Measurements from ENCODE around the gene DCT.

Gene DCT

DNA sequence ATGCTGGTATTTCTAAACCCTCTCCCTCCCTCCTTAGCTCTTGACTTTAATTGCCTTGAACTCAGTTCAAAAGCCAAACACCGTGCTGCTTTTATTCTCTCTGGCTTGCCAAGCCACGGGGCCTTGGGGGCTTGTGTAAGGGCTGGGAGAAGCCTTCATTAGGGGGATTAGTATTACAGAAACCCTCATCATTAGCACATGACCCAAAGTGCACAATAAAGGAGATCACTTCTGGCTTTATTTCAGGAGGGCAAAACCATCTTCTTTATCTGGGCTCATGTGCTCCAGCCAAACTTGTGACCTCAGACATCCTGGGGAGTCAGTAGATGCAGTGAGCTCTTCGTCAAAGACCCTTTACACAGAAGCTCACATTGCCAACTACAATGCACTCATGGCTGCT lies at the start of gene DCT:
Gene DCT, minus strand, starts transcription at position 67 of the 400 bp plus-strand sequence. CDS start 427 bp downstream, outside the sequence.
- TF ChIP-seq GATA2 (IDR thresholded peaks at IDR 0.05; ENCODE audit: low read depth, low read length) (no peak), GATA3 (IDR thresholded peaks at IDR 0.05; ENCODE audit: low read depth, low read length) (no peak)

DNA sequence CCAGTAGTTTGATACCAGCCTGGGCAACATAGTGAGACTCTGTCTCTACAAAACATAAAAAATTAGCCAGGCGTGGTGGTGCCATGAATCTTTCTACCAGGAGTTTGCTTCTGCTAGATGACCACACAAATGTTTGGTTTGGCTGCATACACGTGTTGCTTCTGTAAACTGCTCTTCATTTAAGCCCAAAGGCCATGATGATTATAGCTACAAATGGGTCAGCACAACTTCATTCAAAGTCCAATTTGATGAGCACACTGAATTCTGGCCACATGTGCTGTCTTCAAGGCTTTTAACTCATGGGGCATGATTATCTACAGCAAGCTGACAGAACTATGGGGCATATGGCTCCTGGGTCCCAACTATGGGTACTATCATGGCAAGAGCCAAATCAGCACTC lies 46.3 kb upstream of the DCT start:
- no peak for TF ChIP-seq GATA3 (IDR thresholded peaks at IDR 0.05; ENCODE audit: low read depth, low read length)
- no peak for TF ChIP-seq GATA2 (IDR thresholded peaks at IDR 0.05; ENCODE audit: low read depth, low read length)

DNA sequence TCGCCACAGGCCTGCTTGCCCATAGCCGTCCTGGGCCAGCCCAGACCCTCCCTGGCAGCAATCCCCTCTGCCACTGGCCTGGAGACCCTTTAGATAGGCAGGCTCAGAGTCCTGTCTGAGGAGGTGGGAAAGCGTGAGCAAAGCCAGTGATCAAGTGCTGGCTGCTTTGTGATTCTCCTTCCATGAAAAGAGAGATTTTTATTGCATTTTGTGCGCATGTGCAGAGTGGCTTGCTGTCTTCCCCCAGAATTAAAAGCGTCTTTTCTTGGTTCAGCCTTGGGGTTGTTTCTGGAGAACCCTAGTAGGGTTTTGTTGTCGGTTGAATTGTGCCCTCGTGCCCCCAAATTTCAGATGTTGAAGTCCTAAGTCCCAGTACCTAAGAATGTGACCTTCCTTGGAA lies 44.9 kb upstream of the DCT start:
- TF ChIP-seq GATA3 (IDR thresholded peaks at IDR 0.05; ENCODE audit: low read depth, low read length) (no peak), GATA2 (IDR thresholded peaks at IDR 0.05; ENCODE audit: low read depth, low read length) (no peak)

GRCh38 chr13:94520001-94520400 lies 40.5 kb upstream of the DCT start:
- no peak for TF ChIP-seq GATA2 (IDR thresholded peaks at IDR 0.05; ENCODE audit: low read depth, low read length)
- TF ChIP-seq GATA3 (IDR thresholded peaks at IDR 0.05; ENCODE audit: low read depth, low read length) = no peak

GRCh38 chr13:94516456-94516855 lies 37.0 kb upstream of the DCT start:
- TF ChIP-seq GATA3 (IDR thresholded peaks at IDR 0.05; ENCODE audit: low read depth, low read length) (no peak), GATA2 (IDR thresholded peaks at IDR 0.05; ENCODE audit: low read depth, low read length) (no peak)

DNA sequence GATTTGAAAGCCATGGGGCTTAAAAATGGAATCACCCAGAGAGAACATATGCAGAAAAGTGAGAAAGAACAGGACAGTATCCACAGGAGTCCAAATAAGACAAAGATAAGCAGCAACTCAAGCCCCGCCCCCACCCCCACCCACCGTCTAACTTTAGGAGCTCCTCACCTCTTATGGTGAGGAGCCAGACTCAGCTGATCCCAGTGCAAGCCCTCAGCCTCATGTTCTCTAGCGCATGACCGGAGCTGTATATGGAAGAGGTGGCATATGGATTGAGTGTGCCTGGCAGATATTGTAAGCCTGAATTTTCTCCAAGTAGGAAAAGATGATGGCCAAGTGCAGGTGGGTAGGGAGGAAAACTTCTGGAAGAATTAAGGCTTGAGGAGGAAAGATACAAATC lies 36.4 kb upstream of the DCT start:
- TF ChIP-seq GATA2 (IDR thresholded peaks at IDR 0.05; ENCODE audit: low read depth, low read length) = no peak
- TF ChIP-seq GATA3 (IDR thresholded peaks at IDR 0.05; ENCODE audit: low read depth, low read length) = no peak

- TF ChIP-seq GATA3 (IDR thresholded peaks at IDR 0.05; ENCODE audit: low read depth, low read length) = no peak
- TF ChIP-seq GATA2 (IDR thresholded peaks at IDR 0.05; ENCODE audit: low read depth, low read length) = no peak
Observed at GRCh38 chr13:94515374-94515773, 35.9 kb upstream of the DCT start.

- no peak for TF ChIP-seq GATA3 (IDR thresholded peaks at IDR 0.05; ENCODE audit: low read depth, low read length)
- no peak for TF ChIP-seq GATA2 (IDR thresholded peaks at IDR 0.05; ENCODE audit: low read depth, low read length)
Observed at GRCh38 chr13:94513026-94513425, 33.5 kb upstream of the DCT start.

DNA sequence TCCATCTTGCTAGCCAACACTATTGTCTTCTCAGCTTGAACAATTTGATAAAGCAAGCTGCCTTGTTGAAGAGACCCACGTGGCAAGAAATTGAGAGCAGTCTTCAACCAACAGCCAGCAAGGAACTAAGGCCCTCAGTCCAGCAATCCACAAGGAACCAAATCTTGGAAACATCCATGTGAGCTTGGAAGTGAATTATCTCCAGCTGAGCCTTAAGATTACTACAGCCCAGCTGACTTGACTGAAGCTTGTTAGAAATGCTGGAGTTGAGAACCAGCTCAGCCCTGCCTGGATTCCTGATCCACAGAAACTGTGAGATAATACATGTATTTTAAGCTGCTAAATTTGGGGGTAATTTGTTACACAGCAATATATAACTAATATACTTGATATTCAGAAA lies 26.2 kb upstream of the DCT start:
- TF ChIP-seq GATA2 (IDR thresholded peaks at IDR 0.05; ENCODE audit: low read depth, low read length) (no peak), GATA3 (IDR thresholded peaks at IDR 0.05; ENCODE audit: low read depth, low read length) (no peak)

DNA sequence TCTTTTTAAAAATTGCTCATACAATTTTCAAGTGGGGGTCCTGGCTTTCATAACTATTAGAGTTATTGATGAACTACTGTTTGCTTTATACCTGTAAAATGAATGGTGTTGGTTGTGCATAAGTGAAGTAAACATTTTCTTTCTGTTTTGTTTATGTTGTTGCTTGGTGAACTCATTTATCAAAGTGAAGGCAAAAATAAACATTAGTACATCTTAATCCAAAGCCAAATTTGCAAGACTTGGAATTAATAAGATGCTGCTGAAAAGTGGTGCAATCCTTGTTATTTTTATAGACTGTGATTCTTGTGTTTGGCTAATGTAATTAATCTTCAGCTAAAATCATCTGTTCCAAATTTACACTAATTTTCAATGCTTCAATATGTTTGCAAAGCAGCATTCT lies 24.4 kb upstream of the DCT start:
- TF ChIP-seq GATA2 (IDR thresholded peaks at IDR 0.05; ENCODE audit: low read depth, low read length) = no peak
- TF ChIP-seq GATA3 (IDR thresholded peaks at IDR 0.05; ENCODE audit: low read depth, low read length) = no peak

DNA sequence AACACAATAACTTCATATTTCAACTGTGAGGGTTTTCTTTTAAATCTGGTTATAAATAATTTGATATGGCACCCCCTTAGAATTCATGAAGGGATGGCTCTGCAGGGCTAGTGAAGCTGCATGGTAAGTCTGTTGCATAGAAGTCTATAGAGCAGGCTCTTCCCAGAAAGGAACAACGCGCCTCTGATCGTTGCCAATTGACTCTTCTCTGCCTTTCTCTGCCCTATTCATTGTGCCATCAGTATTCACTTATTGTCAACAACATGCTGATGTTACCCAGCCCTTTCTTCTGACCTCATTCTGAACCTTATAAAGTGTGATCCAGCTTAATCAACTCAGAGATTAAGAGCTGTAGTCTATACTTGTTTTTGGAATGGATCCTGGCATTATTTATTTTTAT lies 16.3 kb upstream of the DCT start:
- no peak for TF ChIP-seq GATA3 (IDR thresholded peaks at IDR 0.05; ENCODE audit: low read depth, low read length)
- TF ChIP-seq GATA2 (IDR thresholded peaks at IDR 0.05; ENCODE audit: low read depth, low read length) = no peak

DNA sequence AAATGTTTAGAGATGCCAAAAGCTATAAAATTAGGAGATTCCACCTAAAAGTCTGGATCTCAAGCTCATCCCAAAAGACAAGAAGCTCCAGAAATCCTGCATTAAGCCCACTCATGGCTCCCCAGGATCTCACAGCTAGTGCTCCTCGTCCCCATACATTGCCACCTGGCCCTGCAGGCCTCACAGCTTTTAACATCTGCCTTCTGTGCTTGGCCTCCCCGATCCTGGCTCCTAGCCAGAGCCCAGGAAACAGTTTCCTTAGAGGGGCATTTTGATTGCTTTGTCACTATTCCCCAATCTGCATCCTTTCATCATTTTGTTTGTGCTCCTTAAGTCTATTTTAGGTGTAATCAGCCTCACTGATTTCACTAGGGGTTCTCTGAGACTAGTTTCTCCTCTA lies 14.5 kb upstream of the DCT start:
- no peak for TF ChIP-seq GATA2 (IDR thresholded peaks at IDR 0.05; ENCODE audit: low read depth, low read length)
- TF ChIP-seq GATA3 (IDR thresholded peaks at IDR 0.05; ENCODE audit: low read depth, low read length) = no peak

DNA sequence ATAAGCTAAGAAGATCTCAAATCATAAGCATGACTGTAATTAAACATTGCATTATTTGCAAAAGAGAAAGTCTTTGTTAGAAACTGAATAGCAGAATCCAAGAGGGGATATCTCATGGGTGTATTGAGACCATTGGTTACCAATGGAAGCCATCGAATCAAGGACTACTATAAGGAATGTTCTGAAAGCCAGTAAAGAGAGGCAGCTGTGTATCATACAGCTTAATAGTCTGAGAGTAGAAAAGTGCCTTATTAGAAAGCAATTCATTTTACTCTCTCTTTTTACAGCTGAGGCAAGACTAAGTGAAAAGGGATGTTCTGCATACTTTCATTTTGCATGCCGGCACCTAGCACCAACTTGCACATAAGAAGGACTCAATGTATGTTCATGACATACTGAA lies 7.6 kb upstream of the DCT start:
- no peak for TF ChIP-seq GATA3 (IDR thresholded peaks at IDR 0.05; ENCODE audit: low read depth, low read length)
- no peak for TF ChIP-seq GATA2 (IDR thresholded peaks at IDR 0.05; ENCODE audit: low read depth, low read length)

DNA sequence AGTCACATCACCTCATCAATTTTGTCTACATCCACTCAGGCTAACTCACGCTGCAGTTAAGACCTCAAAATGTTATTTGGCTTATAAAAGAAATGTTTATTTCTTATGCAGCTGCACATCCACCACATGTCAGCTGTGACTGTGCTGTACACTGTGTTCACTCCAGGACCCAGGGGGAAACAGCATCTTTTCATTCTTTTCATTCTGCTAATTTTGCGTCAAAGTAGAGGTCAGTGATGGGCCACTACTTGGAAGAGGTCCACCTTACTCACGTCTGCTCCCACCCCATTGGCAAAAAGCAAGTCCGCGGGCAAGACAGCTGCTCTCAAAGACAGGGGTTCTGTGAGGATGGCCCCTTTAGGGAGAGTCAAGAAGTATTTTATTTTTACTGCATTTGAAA lies 4.5 kb upstream of the DCT start:
- TF ChIP-seq GATA2 (IDR thresholded peaks at IDR 0.05; ENCODE audit: low read depth, low read length) = no peak
- no peak for TF ChIP-seq GATA3 (IDR thresholded peaks at IDR 0.05; ENCODE audit: low read depth, low read length)

- TF ChIP-seq GATA3 (IDR thresholded peaks at IDR 0.05; ENCODE audit: low read depth, low read length) (no peak), GATA2 (IDR thresholded peaks at IDR 0.05; ENCODE audit: low read depth, low read length) (no peak)
Observed at GRCh38 chr13:94481941-94482340, 2.5 kb upstream of the DCT start.

DNA sequence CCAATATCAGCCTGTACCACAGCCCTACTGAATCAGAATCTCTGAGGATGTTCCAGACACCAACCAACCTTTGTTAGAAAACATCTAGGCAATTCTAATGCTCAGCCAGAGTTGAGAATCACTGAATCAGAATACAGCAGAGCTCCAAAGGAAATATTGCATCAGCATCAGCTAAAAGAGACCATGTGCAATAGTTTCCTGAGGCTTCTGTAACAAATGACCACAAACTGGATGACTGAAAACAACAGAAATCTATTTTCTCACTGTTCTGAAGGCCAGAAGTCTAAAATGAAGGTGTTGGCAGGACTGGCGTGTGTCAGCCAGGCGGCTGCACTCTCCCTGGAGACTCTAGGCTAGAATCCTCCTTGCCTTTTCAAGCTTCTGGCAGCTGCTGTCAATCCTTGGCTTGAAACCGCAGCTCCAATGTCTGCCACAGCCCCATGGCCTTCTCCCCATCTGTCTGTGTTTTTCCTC lies 1.2 kb upstream of the DCT start:
- TF ChIP-seq GATA2 (IDR thresholded peaks at IDR 0.05; ENCODE audit: low read depth, low read length) = no peak
- TF ChIP-seq GATA3 (IDR thresholded peaks at IDR 0.05; ENCODE audit: low read depth, low read length) = no peak
